ENCODE measurements around the gene GPR34. TPM values are rescaled to one million over a fixed set of nuclear protein-coding genes. Genes with fewer than 3 reads are reported as not detected.

GPR34 gene
- total RNA-seq, 1 donor from 2014 or later, result not detected

DNA sequence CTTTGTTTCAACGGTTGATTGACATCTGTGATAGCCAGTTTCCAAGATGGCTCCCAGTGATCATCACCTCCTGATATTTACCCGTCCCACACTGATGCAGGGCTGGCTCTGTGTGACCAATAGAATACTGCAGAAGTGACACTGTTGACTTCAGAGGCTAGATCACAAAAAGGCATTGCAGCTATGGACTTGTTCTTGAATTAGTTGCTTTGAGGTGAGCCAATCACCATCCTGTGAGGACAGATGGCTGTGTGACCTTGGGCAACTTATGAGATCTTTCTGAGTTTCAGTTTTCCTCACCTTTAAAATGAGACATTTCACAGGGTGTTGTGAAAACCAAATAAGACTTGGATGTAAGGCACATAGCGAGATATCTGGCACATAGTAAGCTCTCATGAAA, 33.4 kb downstream of the GPR34 start:
- peaks cover 14% of the 10 kb centered on the region for H3K4me1 Mint-ChIP-seq
- TF ChIP-seq, protein P1, sequence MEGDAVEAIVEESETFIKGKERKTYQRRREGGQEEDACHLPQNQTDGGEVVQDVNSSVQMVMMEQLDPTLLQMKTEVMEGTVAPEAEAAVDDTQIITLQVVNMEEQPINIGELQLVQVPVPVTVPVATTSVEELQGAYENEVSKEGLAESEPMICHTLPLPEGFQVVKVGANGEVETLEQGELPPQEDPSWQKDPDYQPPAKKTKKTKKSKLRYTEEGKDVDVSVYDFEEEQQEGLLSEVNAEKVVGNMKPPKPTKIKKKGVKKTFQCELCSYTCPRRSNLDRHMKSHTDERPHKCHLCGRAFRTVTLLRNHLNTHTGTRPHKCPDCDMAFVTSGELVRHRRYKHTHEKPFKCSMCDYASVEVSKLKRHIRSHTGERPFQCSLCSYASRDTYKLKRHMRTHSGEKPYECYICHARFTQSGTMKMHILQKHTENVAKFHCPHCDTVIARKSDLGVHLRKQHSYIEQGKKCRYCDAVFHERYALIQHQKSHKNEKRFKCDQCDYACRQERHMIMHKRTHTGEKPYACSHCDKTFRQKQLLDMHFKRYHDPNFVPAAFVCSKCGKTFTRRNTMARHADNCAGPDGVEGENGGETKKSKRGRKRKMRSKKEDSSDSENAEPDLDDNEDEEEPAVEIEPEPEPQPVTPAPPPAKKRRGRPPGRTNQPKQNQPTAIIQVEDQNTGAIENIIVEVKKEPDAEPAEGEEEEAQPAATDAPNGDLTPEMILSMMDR (conservative IDR thresholded peaks at IDR 0.05), result no peak
- H3K4me3 Mint-ChIP-seq, result no peak overlapping the region
- H3K36me3 Mint-ChIP-seq (ENCODE audit: low read depth), result peaks cover 26% of the 10 kb centered on the region
- H3K9me3 Mint-ChIP-seq, result peaks cover 14% of the 10 kb centered on the region
- no peak for DNase-seq (ENCODE audit: low read depth, low spot score)
- H3K27me3 Mint-ChIP-seq (ENCODE audit: low read depth), result no peaks in the 10 kb centered on the region
- H3K27ac Mint-ChIP-seq (ENCODE audit: unreplicated experiment), result no peak overlapping the region

DNA sequence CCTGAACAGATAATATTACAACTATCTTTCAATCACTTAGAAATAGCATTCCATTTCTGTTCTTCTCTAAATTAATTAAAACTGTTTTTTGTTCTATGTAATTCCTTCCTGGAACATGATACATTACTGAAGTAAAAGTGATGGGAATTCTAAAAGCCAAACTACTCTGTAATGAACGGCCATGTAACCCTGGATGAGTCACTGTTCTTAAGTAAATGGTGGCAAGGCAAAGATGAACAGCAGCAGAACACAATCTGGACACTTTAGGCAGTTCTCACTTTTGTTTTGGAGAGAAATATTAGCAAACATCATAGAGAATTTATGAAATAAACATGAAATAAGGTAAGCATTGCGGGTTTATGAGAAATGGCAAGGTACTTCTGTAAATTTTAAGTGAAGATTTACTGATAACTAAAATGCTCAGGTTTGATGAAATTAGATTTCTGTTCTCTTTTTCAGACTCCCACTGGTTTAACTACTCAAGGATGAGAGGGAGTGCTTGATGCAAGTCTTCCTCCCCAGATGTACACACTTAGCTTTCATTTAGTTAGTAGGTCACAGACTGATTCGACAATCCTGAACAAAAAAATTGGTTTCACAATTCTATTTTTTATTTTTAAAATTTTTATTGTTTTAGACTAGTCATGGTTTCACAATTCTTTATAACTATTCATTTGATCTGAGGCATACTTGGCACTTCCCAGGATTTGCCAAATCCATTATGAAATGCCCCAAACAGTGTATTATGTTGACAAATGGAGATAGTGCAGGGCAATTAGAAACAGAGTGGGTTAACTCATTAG, 34.2 kb downstream of the GPR34 start:
- no peak overlapping the region for H3K27ac Mint-ChIP-seq (ENCODE audit: unreplicated experiment)
- DNase-seq (ENCODE audit: low read depth, low spot score), result no peak
- H3K9me3 Mint-ChIP-seq, result peaks cover 13% of the 10 kb centered on the region
- no peaks in the 10 kb centered on the region for H3K27me3 Mint-ChIP-seq (ENCODE audit: low read depth)
- H3K4me1 Mint-ChIP-seq, result peaks cover 13% of the 10 kb centered on the region
- TF ChIP-seq, protein P1 (conservative IDR thresholded peaks at IDR 0.05), result no peak
- no peak overlapping the region for H3K4me3 Mint-ChIP-seq
- peaks cover 21% of the 10 kb centered on the region for H3K36me3 Mint-ChIP-seq (ENCODE audit: low read depth)

DNA sequence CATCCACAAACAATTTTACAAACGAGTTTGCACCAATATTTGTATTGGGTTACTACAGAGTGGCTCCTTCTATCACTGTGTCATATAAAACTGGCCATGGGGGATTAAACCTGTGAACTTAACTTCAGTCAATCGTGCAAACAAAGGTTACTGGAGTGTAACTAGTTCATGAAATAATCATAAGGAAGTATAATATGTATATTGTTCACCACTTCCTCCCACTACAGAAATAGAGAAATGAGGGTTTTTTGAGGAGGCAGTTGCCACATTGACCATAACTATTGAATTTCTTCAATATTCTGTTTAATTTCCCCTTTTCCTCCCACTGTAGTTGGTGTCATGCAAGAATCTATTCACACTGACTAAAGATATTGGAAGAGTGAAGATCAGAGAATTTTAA, 35.1 kb downstream of the GPR34 start, which contains the start of gene GPR82:
Gene GPR82, plus strand, starts transcription at position 356 of the 400 bp plus-strand sequence. CDS start 2,846 bp downstream, outside the sequence.
- Mint-ChIP-seq H3K27ac (ENCODE audit: unreplicated experiment) (no peak within 1 kb of the TSS), H3K4me1 (peaks cover 7% of the 10 kb centered on the region), H3K4me3 (no peak within 1 kb of the TSS), H3K36me3 (ENCODE audit: low read depth) (peaks cover 17% of the 10 kb centered on the region), H3K27me3 (ENCODE audit: low read depth) (no peaks in the 10 kb centered on the region), H3K9me3 (peaks cover 10% of the 10 kb centered on the region)
- TF ChIP-seq, protein P1 (conservative IDR thresholded peaks at IDR 0.05), result no peak
- DNase-seq (ENCODE audit: low read depth, low spot score), result no peak

DNA sequence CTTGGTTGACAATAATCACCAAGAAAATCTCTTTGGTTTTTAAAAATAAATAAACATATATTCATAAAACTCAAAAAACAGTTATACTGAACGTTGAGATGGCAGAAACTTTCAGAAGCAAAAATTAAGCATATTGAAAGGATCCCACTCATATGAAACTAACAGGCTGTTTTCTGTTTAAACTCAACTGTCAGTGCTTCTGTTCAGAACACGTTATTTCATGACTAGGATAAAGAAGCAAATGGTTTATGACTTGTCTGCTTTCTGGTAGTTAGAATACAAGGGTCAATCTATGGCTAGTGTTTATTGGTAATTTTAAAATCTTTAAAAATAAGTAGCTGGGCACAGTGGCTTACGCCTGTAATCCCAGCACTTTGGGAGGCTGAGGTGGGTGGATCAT, 39.4 kb downstream of the GPR34 start:
- Mint-ChIP-seq H3K9me3 (no peaks in the 10 kb centered on the region), H3K36me3 (ENCODE audit: low read depth) (no peaks in the 10 kb centered on the region), H3K27ac (ENCODE audit: unreplicated experiment) (no peak overlapping the region), H3K27me3 (ENCODE audit: low read depth) (no peaks in the 10 kb centered on the region), H3K4me3 (no peak overlapping the region), H3K4me1 (no peaks in the 10 kb centered on the region)
- no peak for DNase-seq (ENCODE audit: low read depth, low spot score)
- TF ChIP-seq, protein P1 (conservative IDR thresholded peaks at IDR 0.05), result no peak

DNA sequence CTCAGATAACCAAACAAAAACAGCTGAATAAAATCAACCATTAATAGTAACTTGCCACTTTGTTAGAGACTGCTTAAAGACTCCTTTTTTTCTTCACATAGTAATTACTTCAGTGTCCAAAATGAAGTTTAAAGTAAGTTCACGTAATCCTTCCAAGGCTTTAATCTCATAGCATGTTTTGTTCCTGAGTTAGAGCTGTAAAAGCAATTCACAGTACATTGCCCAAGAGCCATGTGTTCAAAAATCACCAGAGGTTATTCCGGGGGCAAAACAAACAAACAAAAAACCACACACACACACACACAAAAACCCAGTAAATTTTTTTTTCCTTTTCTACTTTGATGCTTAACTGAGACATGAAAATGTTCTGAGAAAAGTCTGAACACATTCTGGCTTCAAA, 41.3 kb downstream of the GPR34 start:
- no peak overlapping the region for H3K27ac Mint-ChIP-seq (ENCODE audit: unreplicated experiment)
- DNase-seq (ENCODE audit: low read depth, low spot score), result no peak
- H3K4me3 Mint-ChIP-seq, result no peak overlapping the region
- no peaks in the 10 kb centered on the region for H3K27me3 Mint-ChIP-seq (ENCODE audit: low read depth)
- no peaks in the 10 kb centered on the region for H3K4me1 Mint-ChIP-seq
- H3K36me3 Mint-ChIP-seq (ENCODE audit: low read depth), result no peaks in the 10 kb centered on the region
- TF ChIP-seq, protein P1 (conservative IDR thresholded peaks at IDR 0.05), result no peak
- no peaks in the 10 kb centered on the region for H3K9me3 Mint-ChIP-seq

All from neural crest cell (in vitro differentiated cells).